PC-3 (cell line): ENCODE data around the gene FASTK.

Experiments
- EZH2 ChIP-seq: fragments of 300-600 bp; sonication (generic); IDR thresholded peaks from one replicate; pipeline ENCODE4 v1.6.1; 2017; ENCODE audit warnings: antibody characterized with exemption, mild to moderate bottlenecking, low read length; ENCODE audit not compliant: unreplicated experiment
- EZH2phosphoT487 ChIP-seq: fragments of 300-600 bp; sonication (generic); IDR thresholded peaks from 2 replicates; pipeline ENCODE4 v1.6.1; 2018; ENCODE audit warnings: mild to moderate bottlenecking, antibody characterized with exemption, low read length, borderline replicate concordance
- TF ChIP-seq, protein P1 (sequence below): fragments of 300-600 bp; sonication (generic); conservative IDR thresholded peaks from 2 replicates; pipeline ENCODE4 v1.5.1; 2017; ENCODE audit warnings: antibody characterized with exemption, low read depth, mild to moderate bottlenecking, low read length

- TF ChIP-seq, protein P1, sequence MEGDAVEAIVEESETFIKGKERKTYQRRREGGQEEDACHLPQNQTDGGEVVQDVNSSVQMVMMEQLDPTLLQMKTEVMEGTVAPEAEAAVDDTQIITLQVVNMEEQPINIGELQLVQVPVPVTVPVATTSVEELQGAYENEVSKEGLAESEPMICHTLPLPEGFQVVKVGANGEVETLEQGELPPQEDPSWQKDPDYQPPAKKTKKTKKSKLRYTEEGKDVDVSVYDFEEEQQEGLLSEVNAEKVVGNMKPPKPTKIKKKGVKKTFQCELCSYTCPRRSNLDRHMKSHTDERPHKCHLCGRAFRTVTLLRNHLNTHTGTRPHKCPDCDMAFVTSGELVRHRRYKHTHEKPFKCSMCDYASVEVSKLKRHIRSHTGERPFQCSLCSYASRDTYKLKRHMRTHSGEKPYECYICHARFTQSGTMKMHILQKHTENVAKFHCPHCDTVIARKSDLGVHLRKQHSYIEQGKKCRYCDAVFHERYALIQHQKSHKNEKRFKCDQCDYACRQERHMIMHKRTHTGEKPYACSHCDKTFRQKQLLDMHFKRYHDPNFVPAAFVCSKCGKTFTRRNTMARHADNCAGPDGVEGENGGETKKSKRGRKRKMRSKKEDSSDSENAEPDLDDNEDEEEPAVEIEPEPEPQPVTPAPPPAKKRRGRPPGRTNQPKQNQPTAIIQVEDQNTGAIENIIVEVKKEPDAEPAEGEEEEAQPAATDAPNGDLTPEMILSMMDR, result no peak
- TF ChIP-seq EZH2 (no peak), EZH2phosphoT487 (no peak)
Observed at GRCh38 chr7:151104411-151105235, 24.0 kb upstream of the FASTK start.
